ENCODE data around the gene DHCR24. TPM values are rescaled to one million over a fixed set of nuclear protein-coding genes. Genes with fewer than 3 reads are reported as not detected.

The DHCR24 gene
- polyA plus RNA-seq, 1 donor (not counting 4 experiments of a cell fraction or from before 2014, with no cell fraction given) = 363 TPM

DNA sequence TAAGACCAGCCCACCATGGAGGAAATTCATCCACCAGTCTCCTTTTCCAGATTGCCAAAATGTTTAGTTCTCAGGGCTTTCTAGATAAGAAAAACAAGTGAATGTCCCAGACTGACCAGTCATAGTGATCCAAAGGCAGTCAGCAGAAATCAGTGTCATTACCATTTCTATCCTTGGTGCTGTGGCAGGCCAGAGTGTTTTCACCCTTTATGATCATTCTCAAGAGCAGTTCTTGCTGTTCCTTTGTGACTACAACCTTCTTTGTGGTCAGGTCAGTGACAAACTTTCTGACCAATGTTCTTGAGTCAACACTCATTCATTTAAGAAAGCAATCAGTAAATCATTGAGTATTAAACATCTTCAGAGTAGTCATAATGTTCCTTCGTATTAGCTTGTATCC lies 7.3 kb upstream of the DHCR24 start:
- dilution Hi-C loops (cut with MboI; ENCODE audit: extremely low pct_ligation_motif_present, low sequenced_read_pairs) = no loop called here
- H3K4me3 ChIP-seq (ENCODE audit: control insufficient read depth in 2 of 3, extremely low read depth in 1 of 3, insufficient read depth in 2 of 3, low read depth in 1 of 3, low read length in 3 of 3) = no peak overlapping the region
- DNase-seq (ENCODE audit: low read depth, low spot score) (no peak), FAIRE-seq (no peak)
- no peaks in the 10 kb centered on the region for H3K79me2 ChIP-seq (ENCODE audit: control insufficient read depth, insufficient read depth, low read length)
- no peaks in the 10 kb centered on the region for H3K9me3 ChIP-seq (ENCODE audit: control insufficient read depth, low read depth, low read length)
- no peak overlapping the region for H3K4me2 ChIP-seq (ENCODE audit: control insufficient read depth, extremely low read depth, insufficient read depth, low read depth, low read length)
- TF ChIP-seq, protein P1, sequence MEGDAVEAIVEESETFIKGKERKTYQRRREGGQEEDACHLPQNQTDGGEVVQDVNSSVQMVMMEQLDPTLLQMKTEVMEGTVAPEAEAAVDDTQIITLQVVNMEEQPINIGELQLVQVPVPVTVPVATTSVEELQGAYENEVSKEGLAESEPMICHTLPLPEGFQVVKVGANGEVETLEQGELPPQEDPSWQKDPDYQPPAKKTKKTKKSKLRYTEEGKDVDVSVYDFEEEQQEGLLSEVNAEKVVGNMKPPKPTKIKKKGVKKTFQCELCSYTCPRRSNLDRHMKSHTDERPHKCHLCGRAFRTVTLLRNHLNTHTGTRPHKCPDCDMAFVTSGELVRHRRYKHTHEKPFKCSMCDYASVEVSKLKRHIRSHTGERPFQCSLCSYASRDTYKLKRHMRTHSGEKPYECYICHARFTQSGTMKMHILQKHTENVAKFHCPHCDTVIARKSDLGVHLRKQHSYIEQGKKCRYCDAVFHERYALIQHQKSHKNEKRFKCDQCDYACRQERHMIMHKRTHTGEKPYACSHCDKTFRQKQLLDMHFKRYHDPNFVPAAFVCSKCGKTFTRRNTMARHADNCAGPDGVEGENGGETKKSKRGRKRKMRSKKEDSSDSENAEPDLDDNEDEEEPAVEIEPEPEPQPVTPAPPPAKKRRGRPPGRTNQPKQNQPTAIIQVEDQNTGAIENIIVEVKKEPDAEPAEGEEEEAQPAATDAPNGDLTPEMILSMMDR (optimal IDR thresholded peaks at IDR 0.05 in 1 of 3, IDR thresholded peaks at IDR 0.05 in 1 of 3, conservative IDR thresholded peaks at IDR 0.05 in 1 of 3; ENCODE audit: extremely low read depth in 1 of 3, insufficient read depth in 2 of 3, low read length in 3 of 3) = no peak
- TF ChIP-seq EZH2 (IDR thresholded peaks at IDR 0.05; ENCODE audit: low read length) = no peak
- H3K4me1 ChIP-seq (ENCODE audit: control insufficient read depth, extremely low read depth, insufficient read depth, low read length) = peaks cover 6% of the 10 kb centered on the region
- H3K36me3 ChIP-seq (ENCODE audit: control insufficient read depth in 2 of 2, extremely low read depth in 1 of 2, insufficient read depth in 2 of 2, low read length in 2 of 2) = no peaks in the 10 kb centered on the region
- H2AFZ ChIP-seq (ENCODE audit: control insufficient read depth, low read length) = no peak overlapping the region
- H3K27ac ChIP-seq (ENCODE audit: control insufficient read depth, insufficient read depth, low read length) = no peak overlapping the region
- no peak overlapping the region for H3K9ac ChIP-seq (ENCODE audit: control insufficient read depth, extremely low read depth, insufficient read depth, low read length)
- no peaks in the 10 kb centered on the region for H3K27me3 ChIP-seq (ENCODE audit: control insufficient read depth, extremely low read depth, insufficient read depth, low read length)
- H4K20me1 ChIP-seq (ENCODE audit: control insufficient read depth, extremely low read depth, insufficient read depth, low read length) = no peaks in the 10 kb centered on the region
- no peaks in the 10 kb centered on the region for H3K9me1 ChIP-seq (ENCODE audit: control insufficient read depth, extremely low read depth, insufficient read depth, low read length)

DNA sequence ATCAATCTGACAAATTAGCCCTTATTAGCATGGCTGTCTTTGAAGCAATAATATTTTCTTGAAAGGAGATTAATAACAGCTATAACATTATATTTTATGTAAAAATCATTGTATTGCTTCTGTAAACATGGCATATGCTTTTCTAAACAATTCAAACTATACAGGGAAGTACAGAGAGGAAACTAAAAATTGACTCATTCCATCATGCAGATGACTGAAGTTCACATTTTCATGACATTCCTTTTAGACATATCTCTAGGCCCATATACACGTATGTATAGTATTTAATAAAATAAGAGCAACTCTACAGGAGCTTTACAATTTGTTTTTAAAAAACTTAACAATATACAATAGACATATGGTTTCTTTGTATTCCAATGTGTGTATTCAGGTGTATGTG lies 5.6 kb upstream of the DHCR24 start:
- Histone ChIP-seq H3K27ac (ENCODE audit: control insufficient read depth, insufficient read depth, low read length) (no peak overlapping the region), H3K27me3 (ENCODE audit: control insufficient read depth, extremely low read depth, insufficient read depth, low read length) (no peaks in the 10 kb centered on the region), H3K4me1 (ENCODE audit: control insufficient read depth, extremely low read depth, insufficient read depth, low read length) (peaks cover 14% of the 10 kb centered on the region), H2AFZ (ENCODE audit: control insufficient read depth, low read length) (no peak overlapping the region), H3K9me1 (ENCODE audit: control insufficient read depth, extremely low read depth, insufficient read depth, low read length) (peaks cover 3% of the 10 kb centered on the region), H3K4me2 (ENCODE audit: control insufficient read depth, extremely low read depth, insufficient read depth, low read depth, low read length) (no peak overlapping the region), H3K9ac (ENCODE audit: control insufficient read depth, extremely low read depth, insufficient read depth, low read length) (no peak overlapping the region), H3K9me3 (ENCODE audit: control insufficient read depth, low read depth, low read length) (no peaks in the 10 kb centered on the region), H3K79me2 (ENCODE audit: control insufficient read depth, insufficient read depth, low read length) (no peaks in the 10 kb centered on the region), H3K4me3 (ENCODE audit: control insufficient read depth in 2 of 3, extremely low read depth in 1 of 3, insufficient read depth in 2 of 3, low read depth in 1 of 3, low read length in 3 of 3) (no peak overlapping the region), H3K36me3 (ENCODE audit: control insufficient read depth in 2 of 2, extremely low read depth in 1 of 2, insufficient read depth in 2 of 2, low read length in 2 of 2) (no peaks in the 10 kb centered on the region), H4K20me1 (ENCODE audit: control insufficient read depth, extremely low read depth, insufficient read depth, low read length) (no peaks in the 10 kb centered on the region)
- dilution Hi-C loops (cut with MboI; ENCODE audit: extremely low pct_ligation_motif_present, low sequenced_read_pairs) = no loop called here
- TF ChIP-seq EZH2 (IDR thresholded peaks at IDR 0.05; ENCODE audit: low read length) = no peak
- TF ChIP-seq, protein P1 (optimal IDR thresholded peaks at IDR 0.05 in 1 of 3, IDR thresholded peaks at IDR 0.05 in 1 of 3, conservative IDR thresholded peaks at IDR 0.05 in 1 of 3; ENCODE audit: extremely low read depth in 1 of 3, insufficient read depth in 2 of 3, low read length in 3 of 3) = no peak
- DNase-seq (ENCODE audit: low read depth, low spot score) (no peak), FAIRE-seq (no peak)

All from keratinocyte (primary cell).